GM11168 (cell line): ENCODE data around the gene KIF2C.
"Not testable (repeated sequence)": the region's sequence is repeated elsewhere in the genome, so short reads cannot be mapped to it uniquely, and the experiment has no call there.

Source experiments
- in situ Hi-C: fragments of 300-500 bp; cut with MboI; formaldehyde crosslinking; loops from one replicate; pipeline ENCODE4 v1.12.0; 2022; ENCODE audit warnings: low sequenced_read_pairs; ENCODE audit not compliant: unreplicated experiment

The KIF2C gene

DNA sequence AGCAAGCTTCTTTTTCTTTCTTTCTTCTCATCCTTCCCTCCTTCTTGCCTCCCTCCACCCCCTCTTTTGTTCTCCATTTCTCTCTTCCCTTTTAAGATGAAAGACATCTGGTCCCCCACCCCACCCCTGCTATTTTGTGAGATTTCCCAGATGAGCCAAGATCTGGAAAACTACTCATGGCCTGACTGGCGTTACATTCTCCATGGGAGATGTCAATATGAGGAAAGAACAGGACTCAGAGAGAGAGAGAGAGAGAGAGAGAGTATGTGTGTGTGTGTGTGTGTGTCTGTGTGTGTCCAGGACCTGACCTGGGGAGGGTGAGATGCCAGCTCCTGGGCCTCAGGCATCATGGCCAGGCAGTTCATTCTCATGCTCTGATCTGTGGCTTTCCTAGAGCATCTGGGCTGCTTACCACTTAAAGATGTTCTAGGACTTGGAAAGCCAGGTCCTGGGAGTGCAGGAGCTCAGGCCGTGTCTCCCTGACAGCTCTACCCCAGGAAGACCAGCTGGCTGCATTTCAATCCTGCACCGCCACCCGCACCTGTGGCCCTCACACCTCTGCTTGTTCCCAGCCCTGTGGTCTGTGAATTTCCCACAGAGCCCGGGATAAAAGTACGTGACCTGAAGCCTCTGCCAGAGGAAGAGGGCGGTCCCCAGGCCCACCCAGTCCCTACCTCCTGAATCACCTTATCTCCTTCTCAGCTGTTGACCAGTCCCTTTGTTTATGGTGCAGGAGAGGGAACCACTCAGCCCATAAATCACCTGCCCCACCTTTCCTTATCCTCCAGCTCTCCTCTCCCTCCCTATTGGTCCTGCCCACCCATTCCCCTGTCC, 51.5 kb downstream of the KIF2C start:
- in situ Hi-C loops = no loop called here

DNA sequence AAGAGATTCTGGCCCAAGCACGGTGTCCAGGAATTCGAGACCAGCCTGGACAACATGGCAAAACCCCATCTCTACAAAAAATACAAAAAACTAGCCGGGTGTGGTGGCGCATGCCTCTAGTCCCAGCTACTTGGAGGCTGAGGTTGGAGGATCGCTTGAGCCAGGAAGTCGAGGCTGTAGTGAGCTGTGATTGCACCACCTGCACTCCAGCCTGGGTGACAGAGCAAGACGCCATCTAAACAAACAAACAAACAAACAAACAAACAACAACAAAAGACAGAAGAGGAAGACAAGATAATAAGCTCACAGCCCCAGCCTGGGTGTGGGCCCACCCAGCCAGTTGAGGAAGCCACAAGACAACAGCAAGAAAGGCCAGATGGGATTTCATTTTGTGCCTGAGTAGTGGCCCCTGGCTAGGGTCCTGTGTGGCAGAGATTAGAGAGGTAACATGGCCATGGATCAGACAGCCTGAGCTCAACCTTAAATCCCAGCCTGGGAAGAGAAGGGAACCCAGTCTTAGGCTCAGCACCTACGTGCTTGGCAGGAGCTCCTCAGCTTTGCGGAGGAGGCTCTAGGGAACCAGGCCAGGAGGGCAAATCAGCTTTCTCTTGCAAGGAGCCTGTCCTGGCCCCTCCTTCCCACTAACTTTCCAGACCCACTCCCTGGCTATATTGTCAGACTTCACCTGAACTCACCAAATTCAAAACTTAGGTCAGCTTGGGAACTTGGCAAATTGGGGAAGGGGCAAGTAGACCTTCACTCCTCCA, 53.3 kb downstream of the KIF2C start:
- in situ Hi-C loops = no loop called here

DNA sequence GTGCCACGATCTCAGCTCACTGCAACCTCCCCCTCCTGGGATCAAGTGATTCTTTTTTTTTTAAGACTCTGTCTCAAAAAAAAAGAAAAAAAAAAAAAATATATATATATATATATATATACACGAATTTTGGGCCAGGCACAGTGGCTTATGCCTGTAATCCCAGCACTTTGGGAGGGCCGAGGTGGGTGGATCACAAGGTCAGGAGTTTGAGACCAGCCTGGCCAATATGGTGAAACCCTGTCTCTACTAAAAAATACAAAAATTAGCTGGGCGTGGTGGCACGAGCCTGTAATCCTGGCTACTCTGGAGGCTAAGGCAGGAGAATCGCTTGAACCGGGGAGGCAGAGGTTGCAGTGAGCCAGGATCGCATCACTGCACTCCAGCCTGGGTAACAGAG, 58.2 kb downstream of the KIF2C start:
- in situ Hi-C loops = not testable (repeated sequence)

DNA sequence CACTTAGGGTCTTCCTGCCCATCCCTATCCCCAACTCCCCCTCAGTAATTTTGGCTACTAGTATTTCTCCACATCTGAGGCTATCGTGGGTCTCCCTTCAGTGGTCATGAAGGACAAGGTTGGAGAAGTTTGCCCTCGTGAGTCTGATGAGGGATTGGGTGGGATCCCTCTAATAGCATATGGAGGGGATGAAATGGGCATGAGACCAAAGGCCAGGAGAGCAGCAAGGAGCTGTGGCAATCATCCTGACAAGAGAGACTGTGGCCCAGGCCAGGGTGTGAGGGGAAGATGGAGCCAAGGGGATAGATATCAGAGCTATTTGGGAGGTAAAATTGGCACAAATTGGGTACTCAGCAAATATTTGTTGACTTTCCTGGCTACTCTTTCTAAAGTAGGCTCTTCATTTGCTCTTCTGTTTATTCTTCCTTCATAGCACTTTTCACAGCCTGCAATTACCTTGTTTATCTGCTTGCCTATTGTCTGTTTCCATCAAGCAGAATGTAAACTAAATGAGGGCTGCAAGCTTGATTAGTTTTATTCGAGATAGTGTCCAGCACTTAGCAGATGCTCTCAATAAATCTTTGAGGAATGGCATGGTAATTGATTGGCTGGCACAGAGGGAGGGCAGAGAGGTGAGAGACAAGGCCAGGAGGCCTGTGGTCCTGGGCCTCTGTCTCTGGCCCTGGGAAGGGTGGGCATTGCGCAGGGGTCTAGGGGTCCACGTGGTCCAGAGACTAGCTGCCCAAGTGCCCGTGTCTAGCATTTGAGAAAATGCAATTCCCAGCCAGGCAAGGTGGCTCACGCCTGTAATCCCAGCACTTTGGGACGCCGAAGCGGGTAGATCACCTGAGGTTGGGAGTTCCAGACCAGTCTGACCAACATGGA, 59.1 kb downstream of the KIF2C start:
- in situ Hi-C loops = no loop called here

DNA sequence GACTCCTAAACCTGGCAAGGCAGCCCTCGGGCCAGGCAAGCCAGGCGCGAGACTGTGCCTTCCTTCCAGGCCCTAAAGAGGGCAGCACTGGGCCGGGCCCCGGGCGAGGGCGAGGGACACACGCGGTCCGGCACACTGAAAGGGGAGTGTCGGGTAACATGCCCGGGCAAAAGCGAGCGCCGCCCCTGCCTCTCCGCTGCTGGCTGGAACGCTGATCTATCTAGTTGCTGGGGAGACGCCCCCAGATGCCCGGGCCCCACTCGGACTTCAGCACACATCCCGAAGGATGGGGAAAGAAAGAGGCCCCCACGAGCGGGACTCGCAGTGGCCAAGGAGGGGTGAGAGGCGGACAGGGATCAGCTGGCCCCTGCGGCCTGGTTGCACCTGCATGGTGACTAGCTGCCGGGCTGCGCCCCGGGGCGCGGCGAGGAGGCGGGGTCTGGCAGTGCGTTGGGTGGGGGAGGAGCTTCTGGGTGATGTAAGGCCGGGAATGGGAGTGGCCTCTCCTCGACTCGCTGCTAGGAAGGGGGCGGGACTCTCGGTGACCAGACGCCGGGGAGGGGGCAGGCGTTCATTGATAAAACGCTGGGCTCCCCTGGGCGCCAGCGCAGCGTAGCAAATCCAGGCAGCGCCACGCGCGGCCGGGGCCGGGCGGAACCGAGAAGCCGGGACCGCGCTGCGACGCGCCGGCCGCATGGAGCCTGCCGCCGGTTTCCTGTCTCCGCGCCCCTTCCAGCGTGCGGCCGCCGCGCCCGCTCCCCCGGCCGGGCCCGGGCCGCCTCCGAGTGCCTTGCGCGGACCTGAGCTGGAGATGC, 60.3 kb downstream of the KIF2C start, which contains the start of gene PLK3:
PLK3 (plus strand) TSS at position 608 of the 815 bp plus-strand sequence; CDS start at position 695, 87 bp downstream.
- in situ Hi-C loops = no loop called here

DNA sequence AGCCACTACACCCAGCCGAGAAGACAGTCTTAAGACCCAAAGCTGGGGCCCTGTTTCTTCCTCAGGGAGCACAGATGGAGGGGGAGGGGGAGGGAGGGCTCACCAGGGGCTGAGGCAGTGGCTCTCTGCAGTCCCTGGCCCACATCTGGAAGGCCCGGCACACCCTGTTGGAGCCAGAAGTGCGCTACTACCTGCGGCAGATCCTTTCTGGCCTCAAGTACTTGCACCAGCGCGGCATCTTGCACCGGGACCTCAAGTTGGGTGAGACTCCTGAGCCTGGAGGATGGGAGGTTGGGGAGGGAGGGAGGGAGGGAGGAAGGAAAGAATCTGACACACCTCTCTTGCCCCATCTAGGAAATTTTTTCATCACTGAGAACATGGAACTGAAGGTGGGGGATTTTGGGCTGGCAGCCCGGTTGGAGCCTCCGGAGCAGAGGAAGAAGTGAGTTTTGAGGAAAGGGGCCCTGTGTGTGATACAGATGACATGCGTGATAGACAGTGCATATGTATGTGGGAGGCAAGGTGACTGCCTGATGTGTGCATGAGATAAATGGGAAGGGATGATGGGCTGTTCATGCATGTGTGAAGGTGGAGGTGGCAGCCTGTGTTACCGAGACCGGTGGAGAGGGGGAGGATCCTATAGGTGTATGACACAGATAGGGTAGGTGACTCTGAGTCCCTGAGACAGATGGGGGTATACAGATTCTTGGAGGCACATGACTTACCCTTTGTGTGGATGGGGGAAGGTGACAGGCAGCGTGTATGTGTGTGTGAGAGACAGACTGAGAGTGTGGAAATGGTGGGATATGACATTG, 62.1 kb downstream of the KIF2C start:
- in situ Hi-C loops = no loop called here

DNA sequence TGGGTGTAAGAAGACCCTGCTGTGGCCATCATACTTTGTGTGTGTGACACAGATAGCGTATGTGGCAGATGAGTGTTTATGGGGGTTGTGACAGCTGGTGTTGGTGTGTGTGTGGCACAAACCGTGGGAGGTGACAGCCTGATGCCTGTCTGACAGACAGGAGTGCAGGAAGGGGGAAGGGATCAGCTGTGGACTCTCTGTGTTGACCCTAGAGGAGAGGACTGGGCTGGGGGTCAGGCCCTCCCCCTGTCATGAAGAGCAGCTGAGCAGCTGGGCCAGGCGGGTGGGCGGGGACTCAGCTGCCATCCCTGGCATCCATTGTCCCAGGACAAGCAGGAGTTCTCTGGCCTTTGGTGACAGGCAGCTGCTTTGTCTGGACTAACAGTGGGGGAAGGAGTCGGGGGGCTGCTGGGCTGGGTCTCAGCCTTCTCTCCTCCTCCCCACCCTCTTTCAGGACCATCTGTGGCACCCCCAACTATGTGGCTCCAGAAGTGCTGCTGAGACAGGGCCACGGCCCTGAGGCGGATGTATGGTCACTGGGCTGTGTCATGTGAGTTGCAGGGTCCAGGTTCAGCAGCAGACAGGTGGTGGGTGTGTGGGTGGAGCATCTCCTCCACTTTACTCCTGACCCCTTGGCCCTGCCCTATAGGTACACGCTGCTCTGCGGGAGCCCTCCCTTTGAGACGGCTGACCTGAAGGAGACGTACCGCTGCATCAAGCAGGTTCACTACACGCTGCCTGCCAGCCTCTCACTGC, 62.8 kb downstream of the KIF2C start:
- in situ Hi-C loops = no loop called here

DNA sequence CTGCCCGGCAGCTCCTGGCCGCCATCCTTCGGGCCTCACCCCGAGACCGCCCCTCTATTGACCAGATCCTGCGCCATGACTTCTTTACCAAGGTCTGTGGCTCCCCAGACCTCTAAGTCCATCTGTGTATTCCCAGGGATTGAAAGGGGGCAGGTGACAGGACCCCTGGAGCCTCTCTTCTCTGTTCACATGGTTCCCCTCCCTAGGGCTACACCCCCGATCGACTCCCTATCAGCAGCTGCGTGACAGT, 63.4 kb downstream of the KIF2C start:
- in situ Hi-C loops = no loop called here

DNA sequence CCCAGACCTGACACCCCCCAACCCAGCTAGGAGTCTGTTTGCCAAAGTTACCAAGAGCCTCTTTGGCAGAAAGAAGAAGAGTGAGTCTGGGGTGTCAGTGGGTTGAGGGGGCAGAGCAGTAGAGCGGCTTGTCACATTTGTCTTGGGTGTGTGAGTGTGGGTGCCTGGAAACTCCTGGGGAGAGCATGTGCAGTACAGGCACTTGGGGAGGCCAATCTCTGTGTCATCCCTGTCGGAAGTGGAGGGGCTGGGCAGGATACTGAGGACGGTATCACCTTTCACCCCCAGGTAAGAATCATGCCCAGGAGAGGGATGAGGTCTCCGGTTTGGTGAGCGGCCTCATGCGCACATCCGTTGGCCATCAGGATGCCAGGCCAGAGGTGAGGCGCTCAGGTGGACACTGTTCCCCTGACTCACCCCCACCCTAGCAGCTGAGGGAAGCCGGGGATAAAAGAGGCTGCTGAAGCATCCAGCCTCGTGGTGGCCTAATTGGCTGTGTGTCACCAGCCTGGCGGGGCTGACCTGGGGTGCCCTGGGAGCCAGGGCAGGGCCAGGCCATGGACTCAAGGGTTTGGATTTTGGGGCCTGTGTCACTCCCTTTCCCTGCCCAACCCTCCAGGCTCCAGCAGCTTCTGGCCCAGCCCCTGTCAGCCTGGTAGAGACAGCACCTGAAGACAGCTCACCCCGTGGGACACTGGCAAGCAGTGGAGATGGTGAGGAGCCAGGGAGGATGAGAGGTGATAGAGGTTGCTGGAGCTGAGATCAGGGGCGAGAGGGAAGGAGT, 63.9 kb downstream of the KIF2C start:
- in situ Hi-C loops = no loop called here

DNA sequence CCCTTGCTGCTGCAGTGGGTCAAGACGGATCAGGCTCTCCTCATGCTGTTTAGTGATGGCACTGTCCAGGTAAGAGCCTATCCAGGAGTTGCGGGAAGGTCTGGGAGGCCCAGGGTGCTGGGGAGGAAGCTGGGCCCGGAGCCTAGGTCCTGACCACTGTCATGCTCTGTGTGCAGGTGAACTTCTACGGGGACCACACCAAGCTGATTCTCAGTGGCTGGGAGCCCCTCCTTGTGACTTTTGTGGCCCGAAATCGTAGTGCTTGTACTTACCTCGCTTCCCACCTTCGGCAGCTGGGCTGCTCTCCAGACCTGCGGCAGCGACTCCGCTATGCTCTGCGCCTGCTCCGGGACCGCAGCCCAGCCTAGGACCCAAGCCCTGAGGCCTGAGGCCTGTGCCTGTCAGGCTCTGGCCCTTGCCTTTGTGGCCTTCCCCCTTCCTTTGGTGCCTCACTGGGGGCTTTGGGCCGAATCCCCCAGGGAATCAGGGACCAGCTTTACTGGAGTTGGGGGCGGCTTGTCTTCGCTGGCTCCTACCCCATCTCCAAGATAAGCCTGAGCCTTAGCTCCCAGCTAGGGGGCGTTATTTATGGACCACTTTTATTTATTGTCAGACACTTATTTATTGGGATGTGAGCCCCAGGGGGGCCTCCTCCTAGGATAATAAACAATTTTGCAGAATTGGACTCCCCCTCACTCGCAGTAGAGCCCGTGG, 65.8 kb downstream of the KIF2C start:
- in situ Hi-C loops = no loop called here

DNA sequence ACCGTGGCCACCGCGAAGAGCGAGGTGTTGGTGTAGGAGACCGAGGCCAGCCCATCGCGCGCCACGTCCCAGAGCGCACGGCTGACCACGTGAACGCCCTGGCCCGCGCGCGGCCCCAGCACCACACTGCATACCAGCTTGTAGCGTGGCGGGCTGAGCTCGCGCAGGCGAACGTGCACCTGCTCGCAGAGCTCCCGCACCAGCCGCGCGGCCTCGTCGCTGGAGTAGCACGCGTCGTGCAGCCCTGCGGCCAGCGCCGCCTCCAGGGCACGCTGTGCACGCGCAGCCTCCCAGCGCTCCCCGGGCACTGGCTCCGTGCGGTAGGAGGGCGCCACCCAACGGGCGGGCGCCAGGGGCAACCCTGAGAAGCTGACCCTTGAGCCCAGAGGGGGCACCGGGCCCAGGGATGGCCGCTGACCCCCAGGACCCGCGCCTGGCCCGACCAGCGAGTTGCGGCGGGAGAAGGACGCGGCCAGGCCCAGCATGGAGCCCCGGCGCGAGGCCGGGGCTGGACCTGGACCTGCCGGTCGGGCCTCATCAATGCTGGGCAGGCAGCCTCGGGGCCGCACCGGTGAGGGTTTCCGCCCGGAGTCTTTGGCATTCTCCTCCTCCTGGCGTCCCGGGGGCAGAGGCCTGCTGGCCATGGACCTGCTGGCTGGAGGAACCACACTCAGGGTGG, 66.5 kb downstream of the KIF2C start:
- in situ Hi-C loops = no loop called here

DNA sequence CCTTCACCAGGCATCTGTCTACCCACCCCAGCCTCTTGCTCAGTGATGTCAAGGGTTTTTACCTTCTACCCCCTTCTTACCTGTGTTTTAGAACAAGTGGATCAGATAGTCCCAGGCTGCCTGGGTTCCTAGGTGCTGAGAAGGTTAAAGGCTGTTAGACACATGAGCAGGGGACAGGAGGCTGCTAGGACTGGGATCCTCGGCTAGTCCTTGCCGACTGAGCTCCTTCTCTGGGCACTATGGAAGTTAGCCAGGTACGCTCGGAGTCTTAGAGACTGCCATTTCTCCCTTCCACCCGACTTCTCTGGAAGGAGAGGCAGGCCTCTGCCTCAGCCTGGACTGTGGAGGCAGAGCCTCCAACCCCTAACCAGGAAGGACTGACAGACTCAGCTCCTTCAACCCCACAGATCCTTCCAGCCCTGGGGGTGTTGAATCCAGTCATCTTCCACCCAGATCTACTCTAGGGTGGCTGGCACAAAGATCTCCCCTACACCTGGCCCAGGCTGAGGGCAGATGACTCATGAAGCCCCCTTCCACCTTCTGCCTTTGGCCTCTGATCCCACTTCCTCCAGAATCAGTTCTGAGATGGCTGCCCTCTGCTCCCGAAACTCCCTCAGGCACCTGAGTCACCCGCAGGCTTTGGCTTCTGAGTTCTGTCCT, 67.2 kb downstream of the KIF2C start, which contains the start of gene DYNLT4:
DYNLT4 (minus strand) TSS at position 648 of the 660 bp plus-strand sequence. CDS start 683 bp downstream, outside the sequence.
- in situ Hi-C loops = no loop called here

DNA sequence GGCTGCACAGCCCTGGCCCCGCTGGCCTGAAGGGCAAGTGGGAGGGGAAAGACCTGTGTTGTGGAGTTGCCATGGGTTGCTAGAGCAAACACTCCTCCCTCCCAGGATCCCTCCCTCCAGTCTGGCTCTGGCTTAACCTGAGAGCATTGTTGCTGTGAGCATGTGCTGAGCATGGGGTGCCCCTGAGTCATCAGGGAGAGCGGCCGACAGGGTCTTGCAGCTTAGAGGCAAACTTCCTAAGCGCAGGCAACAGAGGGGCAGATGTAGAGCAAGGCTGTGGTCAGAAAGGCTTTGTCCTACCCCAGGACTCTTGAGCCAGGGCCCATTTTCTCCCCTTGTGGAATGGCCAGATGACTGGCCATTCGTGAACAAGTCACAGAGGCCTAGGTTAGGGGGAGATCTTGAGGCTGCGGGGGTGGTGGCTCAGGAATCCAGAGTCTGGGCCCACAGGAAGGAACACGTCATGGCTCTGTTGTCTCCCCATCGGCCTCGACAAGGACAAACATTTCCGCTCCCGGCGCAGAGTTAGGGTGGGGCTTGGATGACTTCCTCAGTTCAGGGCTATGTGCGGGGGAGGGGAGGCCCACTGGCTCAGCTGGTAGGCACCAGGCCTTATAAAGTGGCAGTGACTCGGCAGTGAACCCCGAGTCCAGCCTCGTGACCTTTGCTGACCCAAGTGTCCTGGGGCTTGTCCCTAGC, 67.9 kb downstream of the KIF2C start:
- in situ Hi-C loops = no loop called here

DNA sequence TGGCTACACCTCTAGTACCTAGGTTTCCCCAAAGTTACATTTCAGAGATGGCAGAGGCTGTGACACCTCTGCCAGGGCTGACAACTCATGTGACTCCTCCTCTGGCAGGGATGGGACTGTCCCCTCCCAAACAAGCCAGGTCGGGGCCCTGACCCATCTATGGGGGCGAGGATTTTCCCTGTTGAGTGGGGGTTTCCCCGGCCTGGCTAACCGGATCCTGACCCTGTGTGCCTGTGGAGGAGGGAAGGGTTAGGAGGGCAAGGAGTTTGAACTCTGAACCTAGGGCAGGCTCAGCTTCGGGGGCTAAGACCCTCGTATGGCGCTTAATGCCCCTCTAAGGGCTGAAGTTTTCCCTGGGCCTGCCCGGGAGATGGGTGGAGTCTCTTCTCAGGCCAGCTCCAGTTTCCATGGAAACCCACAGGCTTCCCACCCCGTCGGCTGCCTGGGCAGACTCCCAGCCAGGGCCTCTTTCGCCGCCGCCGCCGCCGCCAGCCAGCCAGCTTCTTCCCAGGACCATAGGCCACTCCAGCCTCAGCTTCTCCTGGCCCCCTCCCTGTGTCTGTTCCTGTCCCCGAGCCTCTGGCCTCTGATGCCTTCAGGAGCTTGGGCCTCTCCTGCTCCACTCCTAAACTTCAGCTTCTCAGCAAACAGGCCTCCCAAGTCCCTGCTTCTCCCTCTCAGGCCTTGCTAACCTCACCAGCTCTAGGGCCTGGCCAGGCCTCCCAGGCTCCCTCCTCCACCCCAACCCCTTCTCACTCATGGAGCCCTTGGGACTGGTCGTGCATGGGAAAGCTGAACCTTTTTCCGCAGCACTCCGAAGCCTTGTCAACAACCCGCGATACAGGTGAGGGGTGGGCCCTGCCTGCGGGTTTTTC, 68.7 kb downstream of the KIF2C start, which contains the start of gene BTBD19:
BTBD19 (plus strand) TSS at position 461 of the 875 bp plus-strand sequence; CDS start at position 759, 298 bp downstream.
- in situ Hi-C loops = no loop called here
